Ascending aorta (tissue), 2 donors: ENCODE measurements around the gene BLCAP. TPM values are rescaled to one million over a fixed set of nuclear protein-coding genes. Genes with fewer than 3 reads are reported as not detected.
"Not testable (repeated sequence)": the region's sequence is repeated elsewhere in the genome, so short reads cannot be mapped to it uniquely, and the experiment has no call there.

Experiments
- DNase-seq, 2 donors: peaks; one replicate each; pipeline ENCODE4 v3.0.0-alpha.2; 2019; ENCODE audit warnings: low spot score in 2 of 2
- H3K27ac ChIP-seq, 2 donors: fragments of 200-600 bp; sonication (generic); one replicate each; pipeline ENCODE4 v1.5.1; 2016 to 2017; ENCODE audit warnings: mild to moderate bottlenecking in 1 of 2
- H3K27me3 ChIP-seq: fragments of 200-600 bp; sonication (generic); one replicate; pipeline ENCODE4 v1.5.1; 2017
- H3K36me3 ChIP-seq, 2 donors: fragments of 200-600 bp; sonication (generic); one replicate each; pipeline ENCODE4 v1.5.1; 2016
- H3K4me1 ChIP-seq, 2 donors: fragments of 200-600 bp; sonication (generic); one replicate each; pipeline ENCODE4 v1.5.1; 2016 to 2017; ENCODE audit warnings: mild to moderate bottlenecking in 1 of 2
- H3K4me3 ChIP-seq, 2 donors: fragments of 200-600 bp; sonication (generic); one replicate each; pipeline ENCODE4 v1.5.1; 2016 to 2017; ENCODE audit warnings: mild to moderate bottlenecking in 1 of 2
- H3K9me3 ChIP-seq, 2 donors: fragments of 200-600 bp; sonication (generic); one replicate each; pipeline ENCODE4 v1.5.1; 2016
- CTCF ChIP-seq, 3 experiments: fragments of 200-600 bp in 2 of 3; fragments of 450-650 bp in 1 of 3; sonication (generic) in 2 of 3; IDR thresholded peaks; one replicate each; pipeline ENCODE4 v1.5.1; 2016 to 2019; ENCODE audit warnings: antibody characterized with exemption in 3 of 3, mild to moderate bottlenecking in 1 of 3, moderate library complexity in 1 of 3
- intact Hi-C: fragments of 100-400 bp; cut with DNase I; formaldehyde crosslinking; loops from one replicate; pipeline ENCODE4 v1.15.1; 2023
- total RNA-seq: library from RNA; depleted of rRNA; stranded (reverse); fragments of >200 nt; gene quantifications from one replicate; pipeline ENCODE4 v1.1.0, GENCODE V29; 2016

The BLCAP gene
- total RNA-seq, 1 donor from 2014 or later, result 43.9 TPM

DNA sequence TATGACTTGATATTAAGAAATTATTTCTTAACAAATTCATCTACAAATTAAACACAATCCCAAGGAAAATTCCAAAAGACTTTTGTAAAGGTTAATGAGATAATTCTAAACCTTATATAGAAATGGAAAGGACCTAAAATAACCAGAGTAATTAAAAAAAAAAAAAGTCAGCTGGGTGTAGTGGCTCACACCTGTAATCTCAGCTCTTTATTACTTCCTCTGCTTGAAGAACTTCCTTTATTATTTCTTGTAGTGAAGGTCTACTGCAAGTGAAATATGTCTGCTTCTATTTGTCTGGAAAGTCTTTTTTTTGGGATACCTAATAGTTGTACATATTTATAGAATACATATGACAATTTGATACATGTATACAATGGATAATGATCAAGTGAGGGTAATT, 20.2 kb upstream of the BLCAP start:
- Histone ChIP-seq H3K9me3 (no peaks in the 10 kb centered on the region), H3K36me3 (no peaks in the 10 kb centered on the region), H3K4me3 (no peak overlapping the region), H3K4me1 (no peaks in the 10 kb centered on the region), H3K27ac (no peak overlapping the region), H3K27me3 (no peaks in the 10 kb centered on the region)
- no peak for TF ChIP-seq CTCF (IDR thresholded peaks at IDR 0.05)
- intact Hi-C loops, result no loop called here
- no peak for DNase-seq

DNA sequence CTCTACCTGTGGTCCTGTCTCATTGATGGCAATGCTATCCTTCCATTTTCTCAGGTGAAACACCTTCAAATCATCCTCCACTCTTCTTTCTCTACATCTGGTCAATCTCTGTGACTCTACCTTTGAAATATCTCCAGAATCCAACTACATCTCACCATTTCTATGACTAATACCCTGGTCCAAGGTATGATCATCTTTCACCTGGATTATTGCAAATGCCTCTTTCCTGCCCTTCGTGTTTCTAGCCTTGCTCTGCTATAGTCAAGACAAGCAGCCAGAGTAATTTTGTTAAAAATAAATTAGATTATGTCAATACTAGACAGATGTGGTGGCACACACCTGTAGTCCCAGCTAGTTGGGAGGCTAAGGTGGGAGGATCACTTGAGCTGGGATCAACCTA, 17.8 kb upstream of the BLCAP start:
- Histone ChIP-seq H3K4me1 (no peaks in the 10 kb centered on the region), H3K27ac (no peak overlapping the region), H3K4me3 (no peak overlapping the region), H3K9me3 (no peaks in the 10 kb centered on the region), H3K27me3 (no peaks in the 10 kb centered on the region), H3K36me3 (no peaks in the 10 kb centered on the region)
- no peak for TF ChIP-seq CTCF (IDR thresholded peaks at IDR 0.05)
- no peak for DNase-seq
- intact Hi-C loops, result no loop called here

- no peaks in the 10 kb centered on the region for H3K27me3 ChIP-seq
- H3K36me3 ChIP-seq, result no peaks in the 10 kb centered on the region
- no peak overlapping the region for H3K4me3 ChIP-seq
- no peaks in the 10 kb centered on the region for H3K4me1 ChIP-seq
- intact Hi-C loops, result no loop called here
- TF ChIP-seq CTCF (IDR thresholded peaks at IDR 0.05), result no peak
- peak in 1 of 2 donors; percentile 28 for DNase-seq
- no peaks in the 10 kb centered on the region for H3K9me3 ChIP-seq
- H3K27ac ChIP-seq, result no peak overlapping the region
Measured at GRCh38 chr20:37544386-37544785, 16.7 kb upstream of the BLCAP start.

GRCh38 chr20:37543828-37544227, 16.2 kb upstream of the BLCAP start:
- intact Hi-C loops, result no loop called here
- H3K27ac ChIP-seq, result no peak overlapping the region
- H3K9me3 ChIP-seq, result no peaks in the 10 kb centered on the region
- no peak for TF ChIP-seq CTCF (IDR thresholded peaks at IDR 0.05)
- peak in 1 of 2 donors; percentile 48 for DNase-seq
- H3K27me3 ChIP-seq, result no peaks in the 10 kb centered on the region
- H3K4me3 ChIP-seq, result no peak overlapping the region
- H3K4me1 ChIP-seq, result no peaks in the 10 kb centered on the region
- H3K36me3 ChIP-seq, result no peaks in the 10 kb centered on the region

- no peak for TF ChIP-seq CTCF (IDR thresholded peaks at IDR 0.05)
- no peaks in the 10 kb centered on the region for H3K9me3 ChIP-seq
- H3K4me1 ChIP-seq, result no peaks in the 10 kb centered on the region
- no peak for DNase-seq
- no peaks in the 10 kb centered on the region for H3K27me3 ChIP-seq
- intact Hi-C loops, result no loop called here
- no peaks in the 10 kb centered on the region for H3K36me3 ChIP-seq
- no peak overlapping the region for H3K27ac ChIP-seq
- no peak overlapping the region for H3K4me3 ChIP-seq
Measured at GRCh38 chr20:37542281-37542680, 14.6 kb upstream of the BLCAP start.

- DNase-seq, result peak in 1 of 2 donors; percentile 30
- Histone ChIP-seq H3K9me3 (no peaks in the 10 kb centered on the region), H3K27me3 (no peaks in the 10 kb centered on the region), H3K4me1 (no peaks in the 10 kb centered on the region), H3K4me3 (no peak overlapping the region), H3K36me3 (no peaks in the 10 kb centered on the region), H3K27ac (no peak overlapping the region)
- no peak for TF ChIP-seq CTCF (IDR thresholded peaks at IDR 0.05)
- intact Hi-C loops, result no loop called here
Measured at GRCh38 chr20:37541326-37541725, 13.7 kb upstream of the BLCAP start.

GRCh38 chr20:37540838-37541237, 13.2 kb upstream of the BLCAP start:
- H3K27ac ChIP-seq, H3K4me1 ChIP-seq, intact Hi-C loops, H3K27me3 ChIP-seq, H3K4me3 ChIP-seq, H3K36me3 ChIP-seq, DNase-seq, H3K9me3 ChIP-seq: not testable (repeated sequence)
